SIG-M5 treated with dmso at 0.1 percent for 504 hours (cell line): Measurements from ENCODE around the gene EDN1.

Source experiments
- DNase-seq: peaks from one replicate; lab custom pipeline; 2025; ENCODE audit not compliant: unreplicated experiment; lab: John Stamatoyannopoulos, UW

The EDN1 gene

DNA sequence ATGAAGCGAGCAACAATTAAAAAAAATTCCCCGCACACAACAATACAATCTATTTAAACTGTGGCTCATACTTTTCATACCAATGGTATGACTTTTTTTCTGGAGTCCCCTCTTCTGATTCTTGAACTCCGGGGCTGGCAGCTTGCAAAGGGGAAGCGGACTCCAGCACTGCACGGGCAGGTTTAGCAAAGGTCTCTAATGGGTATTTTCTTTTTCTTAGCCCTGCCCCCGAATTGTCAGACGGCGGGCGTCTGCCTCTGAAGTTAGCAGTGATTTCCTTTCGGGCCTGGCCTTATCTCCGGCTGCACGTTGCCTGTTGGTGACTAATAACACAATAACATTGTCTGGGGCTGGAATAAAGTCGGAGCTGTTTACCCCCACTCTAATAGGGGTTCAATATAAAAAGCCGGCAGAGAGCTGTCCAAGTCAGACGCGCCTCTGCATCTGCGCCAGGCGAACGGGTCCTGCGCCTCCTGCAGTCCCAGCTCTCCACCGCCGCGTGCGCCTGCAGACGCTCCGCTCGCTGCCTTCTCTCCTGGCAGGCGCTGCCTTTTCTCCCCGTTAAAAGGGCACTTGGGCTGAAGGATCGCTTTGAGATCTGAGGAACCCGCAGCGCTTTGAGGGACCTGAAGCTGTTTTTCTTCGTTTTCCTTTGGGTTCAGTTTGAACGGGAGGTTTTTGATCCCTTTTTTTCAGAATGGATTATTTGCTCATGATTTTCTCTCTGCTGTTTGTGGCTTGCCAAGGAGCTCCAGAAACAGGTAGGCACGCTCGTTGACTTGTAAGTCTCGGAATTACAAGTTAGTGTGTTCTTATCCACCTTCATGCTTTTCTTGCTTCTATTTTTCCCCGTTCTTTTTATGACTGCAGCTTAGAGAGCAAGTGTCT lies at the start of gene EDN1:
TSS of gene EDN1 (plus strand) at position 429 of the 888 bp plus-strand sequence. CDS start at position 698, 269 bp downstream.
- DNase-seq = peak; percentile 60

DNA sequence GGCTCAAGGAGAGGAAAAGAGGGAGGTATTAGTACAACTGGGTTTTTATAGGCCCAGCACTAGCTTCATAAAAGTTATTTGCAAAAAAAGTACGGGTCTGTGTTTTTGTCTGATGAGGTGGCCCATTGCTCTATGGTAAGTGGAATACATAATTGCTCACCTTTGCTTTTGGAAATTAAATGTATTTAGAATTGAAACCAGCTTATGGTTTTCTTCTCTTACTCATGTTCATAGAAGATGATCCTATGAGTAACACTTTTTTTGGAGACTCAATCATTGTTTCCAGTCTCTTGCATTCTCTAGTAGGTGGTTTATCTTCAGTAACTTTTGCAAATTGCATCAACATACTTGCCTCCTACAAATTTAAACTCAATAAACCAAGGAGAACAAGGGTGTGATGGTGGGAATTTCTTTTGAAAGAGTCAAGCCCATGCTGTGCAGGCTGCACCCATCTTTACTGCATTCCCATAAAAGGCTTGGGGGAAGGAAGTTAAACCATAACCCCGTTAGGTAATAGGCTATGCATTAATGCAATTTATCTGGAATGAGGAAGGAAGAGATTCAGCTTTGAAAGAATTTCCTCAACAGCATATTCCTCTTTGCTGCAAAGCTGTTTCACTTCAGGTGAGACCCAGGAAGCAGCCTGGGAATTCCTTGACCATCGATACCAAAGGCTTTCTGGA lies 48.5 kb upstream of the EDN1 start:
- DNase-seq = peak; percentile 52

DNA sequence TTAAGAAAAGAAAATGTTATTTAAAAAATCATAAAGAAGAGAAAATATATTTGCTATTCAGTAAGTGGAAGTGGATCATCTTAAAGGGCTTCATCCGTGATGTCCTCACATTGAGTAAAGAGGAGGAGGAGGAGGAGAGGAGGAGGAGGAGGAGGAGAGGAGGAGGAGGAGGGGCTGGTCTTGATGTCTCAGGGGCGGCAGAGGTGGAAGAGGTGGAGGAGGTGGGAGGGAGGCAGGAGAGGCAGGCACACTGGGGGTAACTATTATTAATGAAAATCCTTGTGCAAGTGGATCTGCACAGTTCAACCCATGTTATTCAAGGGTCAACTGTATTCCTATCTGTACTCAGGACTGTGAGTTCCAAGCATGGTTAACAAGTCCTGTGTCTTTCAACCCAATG lies 47.0 kb upstream of the EDN1 start:
- DNase-seq = no peak

DNA sequence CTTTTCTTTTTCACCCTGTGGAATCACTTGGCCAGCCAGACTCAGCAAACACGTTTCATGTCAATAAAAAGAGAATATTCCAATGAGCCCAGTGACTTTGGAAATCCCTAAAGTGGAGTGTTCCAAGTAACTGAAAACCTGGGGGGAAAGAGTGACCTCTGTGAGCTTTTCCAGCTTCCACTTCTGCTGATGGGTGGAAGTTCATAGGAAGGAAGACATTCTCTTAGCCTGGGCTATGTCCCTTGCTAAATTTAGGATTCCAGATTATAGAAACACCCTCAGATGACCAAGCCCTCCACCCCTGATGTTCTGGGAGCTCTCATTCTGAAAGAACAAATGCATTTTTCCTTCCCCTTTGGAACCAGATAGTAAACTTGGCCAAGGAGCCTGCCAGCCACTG lies 44.8 kb upstream of the EDN1 start:
- no peak for DNase-seq

DNA sequence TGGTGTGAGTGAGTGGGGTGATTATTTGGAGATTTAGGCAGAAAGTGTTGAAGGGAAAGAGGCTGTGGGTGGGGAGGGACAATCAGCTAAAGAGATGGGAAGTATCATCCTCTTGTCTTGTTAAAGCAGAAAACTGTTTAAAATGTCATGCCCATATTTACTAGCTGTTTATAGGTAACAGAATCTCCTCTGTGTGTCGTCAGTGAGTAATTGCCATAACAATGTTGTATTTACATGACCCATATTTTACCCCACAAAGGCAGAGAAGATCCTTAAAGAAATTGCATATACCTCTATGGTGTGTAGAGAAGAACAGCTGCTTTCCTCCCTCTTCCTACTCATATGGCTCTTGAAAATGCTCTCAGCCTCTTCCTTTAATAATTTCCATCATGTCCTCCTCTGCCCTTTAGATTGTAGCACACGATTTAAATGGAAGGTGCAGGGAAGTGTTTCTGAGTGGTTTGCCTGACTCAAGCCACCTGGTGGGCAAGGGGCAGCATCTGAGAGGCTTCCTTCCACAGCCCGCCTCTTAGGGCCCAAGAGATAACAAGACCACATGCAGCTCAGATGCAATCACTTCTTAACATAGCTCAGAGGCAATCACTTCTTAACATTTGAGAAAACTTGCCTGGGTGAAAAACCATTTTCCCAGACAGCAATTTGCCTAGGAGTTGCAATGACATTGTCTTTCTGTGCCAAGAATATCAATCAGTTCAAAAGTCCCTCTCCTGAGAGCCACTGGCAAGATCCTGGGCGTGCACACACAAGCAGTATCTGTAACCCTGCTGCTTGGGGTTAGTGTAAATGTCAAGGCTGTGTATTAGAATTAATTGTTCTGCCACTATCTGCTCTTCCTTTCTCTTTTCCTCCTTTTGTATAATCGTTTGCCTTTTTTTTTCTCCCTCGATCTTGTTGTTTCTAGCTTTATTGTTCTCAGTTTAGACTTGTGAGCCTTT lies 44.1 kb upstream of the EDN1 start:
- no peak for DNase-seq

DNA sequence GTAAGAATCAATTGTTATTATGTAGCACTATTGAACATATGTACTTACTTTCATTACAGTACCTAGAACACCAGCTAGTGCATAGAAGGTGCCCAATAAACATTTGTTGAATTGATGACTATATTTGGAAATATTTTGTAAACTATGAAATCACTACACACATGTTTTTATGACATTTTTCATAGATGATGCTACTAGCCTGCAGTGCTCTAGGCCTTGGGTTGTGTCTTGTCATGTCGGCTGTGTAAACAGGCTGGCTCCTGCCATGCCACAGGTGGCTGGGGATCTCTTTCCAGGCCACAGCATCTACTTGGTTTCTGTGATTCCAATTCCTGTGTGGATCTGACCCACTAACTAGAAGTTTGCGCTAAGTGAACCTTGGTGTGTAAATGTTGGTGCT lies 43.3 kb upstream of the EDN1 start:
- DNase-seq = no peak

DNA sequence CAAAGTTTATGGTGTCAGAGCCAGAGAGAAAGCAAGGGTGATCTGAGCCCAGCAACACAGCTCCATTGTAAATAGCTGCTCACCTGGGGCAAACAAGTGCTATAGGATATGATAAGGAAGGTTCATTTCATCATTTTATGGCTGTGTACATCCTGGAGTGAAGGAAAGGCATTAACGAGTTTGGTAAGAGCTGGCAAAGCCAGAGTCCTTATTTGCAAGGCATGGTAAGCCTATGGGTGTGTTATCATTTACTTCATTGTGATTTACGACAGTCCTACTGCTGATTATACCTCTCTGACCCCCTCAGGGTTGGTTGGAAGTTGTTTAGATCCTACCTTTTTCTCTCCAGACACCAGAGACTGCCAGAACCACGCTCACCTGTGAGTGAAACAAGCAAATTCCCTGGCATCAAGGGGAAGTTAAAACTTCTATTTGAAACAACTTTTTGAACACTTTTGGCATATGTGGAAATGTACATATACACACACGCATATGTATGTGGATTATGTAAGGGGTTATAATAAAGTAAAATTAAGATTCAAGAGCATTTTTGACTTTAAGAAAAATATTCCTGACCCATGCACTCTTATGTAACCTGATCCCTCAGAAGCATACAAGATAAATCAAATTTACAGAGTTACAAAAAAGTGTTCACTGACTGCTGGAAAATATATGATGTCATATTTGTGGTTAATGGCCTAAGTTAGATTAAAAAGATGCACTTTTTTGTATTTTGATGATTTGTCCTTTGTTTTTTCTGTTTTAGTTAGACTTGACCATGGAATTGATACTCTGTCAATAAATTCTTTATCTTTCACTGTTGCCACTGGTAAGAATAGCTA lies 40.4 kb upstream of the EDN1 start:
- no peak for DNase-seq

DNA sequence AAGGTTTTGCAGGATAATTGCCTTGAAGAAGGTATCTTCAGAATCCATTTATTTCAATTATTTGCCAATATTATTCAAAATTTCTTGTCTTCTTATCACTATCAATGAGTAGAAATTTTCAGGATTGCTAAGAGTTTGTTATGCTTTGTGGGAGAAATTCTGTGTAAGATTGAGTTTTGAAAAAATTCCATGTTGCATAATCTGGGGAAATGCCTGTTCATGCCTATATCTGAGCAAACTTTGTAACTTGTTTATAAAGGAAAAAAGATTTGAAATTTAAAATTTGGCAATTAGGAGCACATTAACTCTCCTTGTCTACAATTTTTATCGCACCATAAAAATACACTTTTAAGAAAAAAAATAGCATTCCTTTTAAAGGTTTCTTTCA lies 39.8 kb upstream of the EDN1 start:
- no peak for DNase-seq

DNA sequence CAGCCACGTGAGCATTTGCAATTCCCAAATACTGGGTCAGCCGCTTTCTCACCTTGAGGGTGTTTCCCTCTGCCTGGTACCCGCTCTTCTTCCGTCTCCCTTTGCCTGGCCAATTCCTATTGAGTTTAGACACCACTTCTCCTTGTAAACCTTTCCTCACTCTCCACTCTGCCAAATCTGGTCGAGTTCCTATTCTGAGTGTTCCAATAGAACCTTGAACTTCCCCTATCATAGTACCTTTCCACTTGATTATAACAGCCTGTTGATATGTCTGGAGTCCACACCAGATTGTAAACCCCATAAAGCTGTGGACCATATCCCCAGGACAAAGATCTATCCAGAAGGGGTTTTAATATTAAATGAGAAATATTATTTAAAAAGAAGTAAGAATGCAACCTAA lies 36.0 kb upstream of the EDN1 start:
- DNase-seq = no peak

DNA sequence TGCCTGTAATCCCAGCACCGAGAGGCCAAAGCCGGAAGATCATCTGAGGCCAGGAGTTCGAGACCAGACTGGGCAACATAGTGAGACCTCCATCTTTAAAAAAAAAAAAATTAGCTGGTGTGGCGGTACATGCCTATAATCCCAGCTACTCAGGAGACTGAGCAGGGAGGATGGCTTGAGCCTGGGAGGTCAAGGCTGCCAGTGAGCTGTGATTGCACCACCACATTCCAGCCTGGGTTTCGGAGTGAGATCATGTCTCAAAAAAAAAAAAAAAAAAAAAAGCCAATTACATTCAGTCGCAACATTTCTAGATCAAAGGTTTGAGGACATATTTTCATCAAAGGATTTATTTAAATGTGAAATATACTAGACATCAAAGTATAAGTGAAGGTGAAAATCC lies 32.0 kb upstream of the EDN1 start:
- DNase-seq = no peak

DNA sequence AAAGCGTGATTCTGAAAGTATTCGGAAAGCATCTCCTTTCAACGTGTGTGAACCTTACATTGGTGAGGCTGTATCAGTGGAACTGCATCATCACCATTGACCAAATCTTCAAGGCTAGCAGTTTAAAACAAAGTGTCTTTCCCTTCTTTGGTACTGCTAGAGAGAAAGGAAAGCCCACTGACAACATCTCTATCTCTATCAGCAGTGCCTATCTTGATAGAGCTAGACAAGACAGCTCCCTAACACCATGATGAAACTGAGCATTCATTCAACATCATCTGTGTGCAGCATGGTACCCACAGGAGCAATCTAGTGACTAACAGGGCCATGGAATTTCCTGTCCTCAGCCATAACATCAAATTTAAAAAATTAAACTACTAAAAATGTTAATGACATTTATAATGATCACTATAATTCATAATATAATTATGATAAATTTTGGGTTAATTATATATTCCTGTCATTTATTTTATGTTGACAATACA lies 31.5 kb upstream of the EDN1 start:
- DNase-seq = no peak

DNA sequence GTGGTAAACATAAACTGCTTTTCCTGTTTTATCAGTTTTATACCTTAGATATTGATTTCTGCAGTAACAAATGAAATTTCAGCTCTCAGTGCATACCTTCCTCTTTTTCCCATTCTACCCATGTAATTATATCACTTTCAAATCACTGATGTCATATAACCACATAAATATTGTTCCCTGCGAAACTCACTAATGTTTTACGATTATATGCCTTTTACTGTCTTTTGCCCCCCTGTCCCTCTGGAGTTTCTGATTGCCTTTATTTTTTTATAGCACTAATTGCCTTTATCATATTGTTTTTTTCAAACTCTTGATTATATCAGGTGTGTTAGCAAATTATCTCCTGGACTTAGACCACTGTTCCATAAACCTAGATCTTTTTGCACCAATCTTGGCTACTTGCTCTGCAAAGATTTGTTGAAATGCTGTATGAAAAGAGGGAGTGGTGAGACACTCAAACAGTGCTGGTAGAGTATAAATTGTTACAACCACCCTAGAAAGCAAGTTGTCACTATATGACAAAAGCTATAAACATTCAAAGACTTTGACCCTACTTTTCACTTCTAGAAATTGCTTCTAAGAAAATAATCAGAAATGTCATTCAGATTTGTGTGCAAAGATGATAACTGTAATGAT lies 29.6 kb upstream of the EDN1 start:
- no peak for DNase-seq

DNA sequence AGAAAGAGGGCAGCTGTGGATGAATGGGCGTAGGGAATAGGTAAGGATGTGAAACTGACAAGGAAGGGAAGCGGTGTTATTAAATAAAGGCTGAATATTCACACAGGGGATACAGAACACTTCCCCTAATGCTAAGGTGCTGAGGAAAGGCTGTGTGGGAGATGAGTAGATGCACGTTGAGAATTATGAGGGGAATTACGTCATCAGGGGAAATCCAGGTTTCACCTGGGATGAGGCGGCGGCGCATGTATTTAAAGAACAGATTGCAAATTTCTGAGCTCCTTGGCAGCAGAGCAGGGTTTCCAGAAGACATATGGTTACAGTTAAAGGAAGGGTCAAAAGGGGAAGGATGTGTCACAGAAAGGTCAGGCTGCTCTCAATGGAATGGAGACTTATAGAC lies 28.7 kb upstream of the EDN1 start:
- DNase-seq = no peak

DNA sequence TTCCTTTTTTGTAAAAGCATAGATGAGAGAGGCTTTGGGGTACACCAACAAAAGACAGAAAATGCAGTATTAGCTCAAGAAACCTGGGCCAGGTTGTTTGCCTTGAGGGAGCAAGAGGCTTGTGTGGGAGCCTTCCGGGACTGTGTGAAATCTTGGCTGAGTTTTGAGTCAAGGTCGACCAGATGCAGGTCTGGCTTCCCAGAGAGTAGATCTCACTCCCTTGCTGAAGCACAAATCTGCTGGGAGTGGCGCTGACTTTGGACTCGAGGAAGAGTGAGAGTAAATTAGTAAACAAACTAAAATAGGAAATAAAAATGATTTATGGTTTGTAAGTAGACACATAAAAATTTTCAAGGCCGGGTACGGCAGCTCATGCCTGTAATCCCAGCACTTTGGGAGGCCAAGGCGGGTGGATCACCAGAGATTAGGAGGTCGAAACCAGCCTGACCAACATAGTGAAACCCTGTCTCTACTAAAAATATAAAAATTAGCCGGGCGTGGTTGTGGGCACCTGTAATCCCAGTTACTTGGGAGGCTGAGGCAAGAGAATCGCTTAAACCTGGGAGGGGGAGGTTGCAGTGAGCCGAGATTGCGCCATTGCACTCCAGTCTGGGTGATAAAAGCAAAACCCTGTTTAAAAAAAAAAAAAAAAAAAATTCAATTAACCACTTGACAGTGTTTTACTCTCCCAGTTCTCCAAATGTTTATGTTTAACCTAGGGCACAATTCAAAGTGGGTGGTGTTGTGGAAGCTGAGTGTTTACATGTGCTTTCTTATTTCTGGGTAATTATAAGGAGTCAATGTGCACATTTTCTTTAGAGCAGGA lies 27.7 kb upstream of the EDN1 start:
- no peak for DNase-seq

DNA sequence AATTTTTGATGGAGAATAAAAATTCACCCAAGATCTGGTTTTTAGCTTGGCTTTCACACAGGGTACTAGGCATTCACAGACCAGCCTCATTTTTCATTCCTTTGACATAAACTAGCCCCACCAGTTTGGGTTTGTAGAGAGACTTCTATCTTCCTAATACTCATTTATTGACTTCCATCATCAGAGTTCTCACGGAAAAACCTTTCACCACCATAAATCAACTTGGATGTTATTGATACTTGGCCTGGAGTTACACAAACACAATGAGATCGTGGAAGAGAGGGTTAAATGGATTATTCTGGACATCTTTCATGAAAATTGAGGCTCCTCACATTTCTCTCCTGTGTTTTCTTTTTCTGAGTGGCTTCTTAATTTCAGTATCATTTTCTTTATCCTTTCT lies 26.8 kb upstream of the EDN1 start:
- DNase-seq = no peak

DNA sequence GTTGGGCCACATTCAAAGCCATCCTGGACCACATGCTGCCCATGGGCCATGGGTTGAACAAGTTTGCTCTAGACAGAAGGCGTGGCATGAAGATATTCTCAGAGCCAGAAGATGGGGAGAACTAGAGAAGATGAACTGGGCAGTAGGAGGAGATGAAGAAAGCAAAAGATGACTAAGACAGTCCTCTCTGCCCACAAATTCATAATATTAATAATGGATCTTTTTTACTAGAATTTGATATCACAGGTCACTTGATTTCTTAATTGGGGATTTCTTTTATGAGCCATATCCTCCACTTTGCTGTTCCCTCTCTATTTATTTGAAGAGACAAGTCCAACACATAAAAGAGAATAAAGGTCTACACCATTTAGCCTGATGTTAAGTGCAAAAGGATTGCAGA lies 25.5 kb upstream of the EDN1 start:
- no peak for DNase-seq

DNA sequence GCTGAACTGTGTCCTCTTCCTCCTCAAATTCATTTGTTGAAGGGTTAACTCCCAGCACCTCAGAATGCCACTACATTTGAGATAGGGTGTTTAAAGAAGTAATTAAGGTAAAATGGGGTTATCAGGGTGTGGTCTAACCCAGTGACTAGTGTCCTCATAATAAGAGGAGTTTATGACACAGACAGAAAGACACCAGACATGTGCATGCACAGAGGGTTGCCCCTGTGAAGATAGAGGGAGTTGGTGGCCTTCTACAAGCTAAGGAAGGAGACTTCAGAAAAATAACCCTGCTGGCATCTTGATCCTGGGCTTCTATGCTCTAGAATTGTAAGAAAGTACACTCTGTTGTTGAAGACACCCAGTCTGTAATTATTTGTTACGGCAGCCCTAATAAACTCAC lies 24.9 kb upstream of the EDN1 start:
- no peak for DNase-seq

DNA sequence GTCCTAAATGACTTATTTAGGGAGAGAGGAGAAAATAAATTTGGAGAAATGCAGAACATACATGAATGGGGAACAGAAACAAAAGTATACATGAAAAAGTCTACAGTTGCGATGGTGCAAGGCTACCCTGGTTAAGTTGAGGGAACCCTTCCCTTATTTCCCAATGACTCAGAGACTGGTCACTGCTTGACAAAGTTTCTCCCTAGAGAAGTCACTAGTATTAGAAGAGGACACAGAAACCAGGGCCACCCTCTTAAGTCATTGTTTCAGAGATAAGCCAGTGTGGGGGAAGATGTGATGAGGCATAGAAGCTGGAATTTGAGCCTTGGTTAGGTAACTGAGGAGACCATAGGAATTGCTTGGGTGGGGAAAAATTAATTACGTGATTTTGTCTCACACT lies 24.4 kb upstream of the EDN1 start:
- DNase-seq = peak; percentile 98

DNA sequence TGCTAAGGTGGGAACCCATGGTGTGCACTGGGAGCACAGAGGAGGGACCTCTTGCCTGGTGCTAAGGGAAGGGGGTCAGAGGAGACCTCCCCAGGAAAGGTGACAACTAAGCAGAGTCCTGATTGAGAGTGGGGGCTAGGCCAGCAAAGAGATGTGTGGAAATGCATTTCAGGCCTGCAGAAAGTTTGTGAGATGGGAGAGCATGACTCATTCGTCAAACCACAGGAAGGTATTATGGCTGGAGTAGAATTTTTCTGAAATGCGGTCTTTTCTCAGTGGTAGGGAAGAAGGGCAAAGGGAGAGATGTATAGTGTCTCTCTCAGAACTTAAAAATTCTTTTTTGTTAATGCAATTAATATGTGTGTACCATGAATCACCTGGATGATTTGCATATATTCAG lies 23.6 kb upstream of the EDN1 start:
- peak; percentile 88 for DNase-seq
